Measurements from ENCODE around the gene NLN.
"Not testable (repeated sequence)": the region's sequence is repeated elsewhere in the genome, so short reads cannot be mapped to it uniquely, and the experiment has no call there.

Gene NLN
- total RNA-seq = 2.4 to 13.8 reads per million in 2 donors

DNA sequence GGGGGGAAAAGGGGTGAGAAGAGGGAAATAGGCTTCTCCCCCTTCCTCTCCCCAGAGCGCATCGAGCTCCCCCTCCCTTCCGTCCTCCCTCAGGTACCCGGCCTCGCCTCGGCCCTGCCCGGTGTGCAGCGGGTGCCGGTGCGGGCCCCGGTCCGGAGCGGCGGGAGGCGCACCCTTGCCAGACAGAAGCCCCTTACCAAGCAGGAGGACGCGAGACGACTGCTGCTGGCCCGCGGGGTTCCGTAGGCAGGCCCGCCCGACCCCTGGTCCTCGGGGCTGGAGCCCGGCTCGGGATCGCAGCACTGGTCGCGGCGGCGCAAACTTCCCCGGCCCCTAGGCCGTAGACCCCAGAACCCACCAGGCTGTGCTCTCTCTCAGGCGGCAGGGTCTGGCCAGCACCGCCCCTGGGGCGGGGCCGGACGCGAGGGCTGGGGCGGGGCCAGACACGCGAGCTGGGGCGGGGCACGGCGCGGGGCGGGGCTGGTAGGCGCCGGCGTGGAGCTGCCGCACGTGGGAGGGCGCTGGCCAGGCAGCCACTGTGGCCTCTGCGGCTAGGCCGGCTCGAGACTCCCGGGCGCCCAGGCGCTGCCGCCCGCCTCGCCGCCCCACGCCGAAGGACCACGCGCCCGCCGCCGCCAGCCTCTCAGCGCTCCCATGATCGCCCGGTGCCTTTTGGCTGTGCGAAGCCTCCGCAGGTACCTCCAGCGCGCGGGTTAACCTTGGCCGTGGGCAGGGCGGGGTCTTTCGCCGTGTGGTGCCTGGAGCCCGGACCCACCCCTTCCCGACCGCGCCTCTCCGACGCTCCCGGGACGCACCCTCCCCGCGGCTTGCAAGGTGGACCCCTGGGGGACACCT is at the start of gene NLN, which contains the start of gene SGTB:
TSS of gene NLN (plus strand) at position 486 of the 855 bp plus-strand sequence. CDS start at position 655, 169 bp downstream.
TSS of gene SGTB (minus strand) at position 390 of the 855 bp plus-strand sequence. CDS start 1,302 bp downstream, outside the sequence.
- DNase-seq = peak; percentile 84

DNA sequence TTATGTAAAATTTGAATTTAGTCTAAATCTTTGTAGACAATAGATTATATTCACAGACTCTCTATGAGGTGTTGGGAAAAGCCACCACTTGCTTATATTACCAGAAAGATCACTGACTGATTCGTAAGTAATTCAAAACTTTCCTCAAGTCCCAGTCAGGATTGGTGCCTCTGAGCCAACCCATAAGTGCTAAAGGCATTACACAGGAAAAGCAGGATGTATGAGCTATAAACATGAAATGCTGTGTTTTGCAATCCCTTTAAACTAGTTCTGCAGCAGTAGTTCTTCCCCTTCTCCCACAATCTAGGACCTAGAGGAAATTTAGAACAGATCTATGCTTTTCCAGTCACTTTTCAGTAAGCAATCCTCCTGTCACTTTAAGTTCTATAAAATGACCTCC is 49.2 kb upstream of the NLN start:
- no peak for DNase-seq

DNA sequence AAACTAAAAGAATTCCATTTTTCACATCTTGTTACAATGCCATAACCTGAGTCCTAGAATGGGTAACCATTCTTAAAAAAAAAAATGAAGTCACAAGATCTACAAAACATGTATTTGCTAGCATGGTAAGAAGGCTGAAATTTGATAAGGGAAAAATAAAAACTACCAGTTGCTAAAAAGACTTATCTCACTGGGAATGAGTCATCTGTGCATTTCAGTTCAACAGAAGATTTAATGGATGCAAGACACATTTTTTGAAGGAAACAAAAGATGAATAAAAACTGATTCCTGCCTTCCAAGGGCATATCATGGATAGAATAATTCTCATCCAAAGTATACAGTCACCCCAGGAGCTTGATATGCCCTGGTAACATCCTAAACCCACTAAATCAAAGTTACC is 47.3 kb upstream of the NLN start:
- no peak for DNase-seq

DNA sequence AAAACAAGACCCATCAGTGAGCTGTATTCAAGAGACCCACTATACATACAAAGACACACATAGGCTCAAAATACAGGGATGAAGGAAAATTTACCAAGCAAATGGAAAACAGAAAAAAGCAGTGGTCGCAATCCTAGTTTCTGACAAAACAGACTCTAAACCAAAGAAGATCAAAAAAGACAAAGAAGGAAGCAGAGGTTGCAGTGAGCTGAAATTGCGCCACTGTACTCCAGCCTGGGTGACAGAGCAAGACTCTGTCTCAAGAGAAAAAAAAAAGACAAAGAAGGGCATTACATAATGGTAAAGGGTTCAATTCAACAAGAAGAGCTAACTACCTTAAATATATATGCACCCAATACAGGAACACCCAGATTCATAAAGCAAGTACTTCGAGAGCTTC is 45.9 kb upstream of the NLN start:
- DNase-seq = not testable (repeated sequence)

DNA sequence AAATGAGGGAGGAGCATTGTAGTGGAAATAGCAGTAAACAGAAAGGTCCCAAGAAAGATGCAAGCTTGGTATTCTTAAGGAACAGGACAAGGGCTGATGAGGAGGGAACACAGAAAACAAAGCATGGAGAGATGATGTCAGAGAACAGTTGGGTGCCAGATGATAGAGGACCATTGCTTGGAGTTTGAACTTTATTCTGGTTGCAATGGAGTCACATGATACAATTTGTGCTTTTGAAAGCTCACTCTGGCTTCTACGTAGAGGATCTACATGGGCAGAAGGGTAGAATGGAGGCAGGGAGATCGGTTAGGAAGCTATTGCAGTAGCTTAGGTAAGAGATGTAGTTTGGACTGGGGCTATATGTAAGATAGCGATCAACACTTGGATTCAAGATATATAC is 39.9 kb upstream of the NLN start:
- DNase-seq = no peak

DNA sequence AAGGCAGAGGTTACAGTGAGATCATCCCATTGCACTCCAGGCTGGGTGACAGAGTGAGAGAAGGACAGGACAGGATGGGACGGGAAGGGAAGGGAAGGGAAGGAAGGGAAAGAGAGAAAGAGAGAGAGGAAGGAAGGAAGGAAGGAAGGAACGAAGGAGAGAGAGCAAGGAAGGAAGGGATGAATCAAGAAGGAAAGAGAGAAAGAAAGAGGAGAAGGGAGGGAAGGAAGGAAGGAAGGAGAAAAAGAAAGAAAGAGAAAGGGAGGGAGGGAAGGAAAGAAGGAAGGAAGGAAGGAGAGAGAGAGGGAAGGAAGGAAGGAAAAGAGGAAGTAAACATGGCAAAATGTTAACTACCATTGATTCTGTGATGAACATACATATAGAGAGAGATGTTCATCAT is 28.9 kb upstream of the NLN start:
- no peak for DNase-seq

DNA sequence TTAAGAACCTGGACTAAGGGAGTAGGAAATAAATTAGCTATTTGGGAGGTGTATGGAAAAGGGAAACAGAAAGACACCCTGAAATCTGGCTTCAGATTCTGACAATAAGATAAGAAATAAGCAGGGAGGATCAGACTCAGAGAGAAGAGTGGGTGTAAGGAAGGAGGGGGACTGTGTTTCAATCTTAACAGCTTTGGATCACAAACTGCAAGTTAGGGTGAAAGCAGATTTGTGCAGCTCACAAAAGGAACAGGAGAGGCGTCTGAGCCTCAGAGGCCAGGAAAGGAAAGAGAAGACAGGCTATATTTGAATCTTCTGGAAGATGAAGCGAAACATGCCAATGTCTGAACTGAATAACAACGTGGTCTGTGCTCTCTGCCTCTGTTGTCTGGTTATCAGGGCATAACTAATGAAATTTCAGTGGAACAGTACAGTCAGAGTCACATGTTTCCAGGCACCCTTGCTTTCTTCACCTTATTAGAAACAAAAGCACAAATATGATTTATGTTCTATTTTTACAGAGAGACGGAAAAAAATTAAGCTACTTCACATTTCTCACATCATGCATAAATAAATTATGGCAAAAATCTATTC is 26.7 kb upstream of the NLN start:
- DNase-seq = no peak

DNA sequence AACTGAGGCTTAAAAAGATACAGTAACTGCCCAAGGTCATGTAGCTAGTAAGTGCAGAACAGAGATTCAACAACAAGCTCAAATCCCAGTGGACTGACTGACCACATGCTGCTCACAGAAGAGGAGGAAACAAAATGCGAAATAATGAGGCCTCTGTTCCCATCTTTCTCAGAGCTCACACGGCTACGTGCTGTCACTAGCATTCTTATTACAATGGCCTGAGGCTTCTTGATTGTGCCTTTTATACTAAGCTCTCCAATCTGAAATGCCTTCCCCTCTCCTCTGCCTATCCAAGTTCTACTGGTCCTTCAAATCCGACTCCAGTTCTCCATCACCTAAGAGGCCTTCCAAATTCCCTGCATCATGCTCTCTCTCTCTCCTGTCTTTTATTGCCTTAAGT is 26.1 kb upstream of the NLN start:
- no peak for DNase-seq

DNA sequence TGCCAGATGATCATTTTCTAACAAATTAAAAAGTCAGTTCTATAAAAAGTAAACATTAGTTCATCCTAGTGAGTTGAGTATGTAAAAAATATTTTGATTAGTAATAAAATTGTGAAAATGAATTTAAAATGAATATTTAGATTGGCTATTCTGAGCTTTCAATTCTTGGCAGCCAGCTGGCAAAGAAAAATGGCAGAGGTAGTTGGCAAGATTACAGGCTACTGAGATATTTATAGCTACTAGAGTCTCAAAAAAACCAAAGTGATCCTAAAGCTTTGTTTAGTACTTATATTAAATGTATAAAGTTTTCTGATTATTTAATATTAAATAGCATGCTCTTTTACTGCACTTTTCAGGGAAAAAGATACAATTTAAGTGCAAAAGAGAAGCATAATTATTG is 25.1 kb upstream of the NLN start:
- no peak for DNase-seq

DNA sequence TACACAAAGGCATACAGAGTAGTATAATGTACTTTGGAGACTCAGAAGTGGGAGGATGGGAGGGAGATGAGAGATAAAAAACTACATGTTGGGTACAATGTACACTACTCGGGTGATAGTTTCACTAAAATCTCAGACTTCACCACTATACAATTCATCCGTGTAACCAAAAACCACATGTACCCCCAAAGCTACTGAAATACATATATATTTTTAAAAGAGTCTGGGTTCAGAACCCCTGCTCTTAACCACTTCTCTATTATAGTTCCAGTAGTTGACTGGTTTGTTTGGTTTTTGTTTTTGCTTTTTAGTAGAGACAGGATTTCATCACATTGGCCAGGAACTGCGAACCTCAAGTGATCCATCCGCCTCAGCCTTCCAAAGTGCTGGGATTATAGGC is 22.7 kb upstream of the NLN start:
- DNase-seq = no peak

DNA sequence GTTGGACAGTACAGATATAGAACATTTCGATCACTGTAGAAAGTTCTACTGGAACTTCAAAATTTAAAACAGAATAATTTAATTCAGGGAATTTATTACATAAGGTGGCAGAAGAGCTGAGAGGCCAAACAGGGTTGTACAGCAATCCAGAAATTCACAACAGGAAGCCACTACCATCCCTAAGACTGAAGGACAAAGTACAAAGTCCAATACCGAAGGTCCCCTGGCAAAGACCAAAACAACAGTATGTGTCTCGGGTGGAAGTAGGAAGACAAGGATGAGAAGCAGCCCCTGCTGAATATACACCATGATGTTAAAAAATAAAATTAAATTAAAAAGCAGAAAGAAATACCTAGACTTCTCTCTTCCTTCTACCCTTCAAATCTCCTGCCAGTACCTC is 20.0 kb upstream of the NLN start:
- DNase-seq = no peak

DNA sequence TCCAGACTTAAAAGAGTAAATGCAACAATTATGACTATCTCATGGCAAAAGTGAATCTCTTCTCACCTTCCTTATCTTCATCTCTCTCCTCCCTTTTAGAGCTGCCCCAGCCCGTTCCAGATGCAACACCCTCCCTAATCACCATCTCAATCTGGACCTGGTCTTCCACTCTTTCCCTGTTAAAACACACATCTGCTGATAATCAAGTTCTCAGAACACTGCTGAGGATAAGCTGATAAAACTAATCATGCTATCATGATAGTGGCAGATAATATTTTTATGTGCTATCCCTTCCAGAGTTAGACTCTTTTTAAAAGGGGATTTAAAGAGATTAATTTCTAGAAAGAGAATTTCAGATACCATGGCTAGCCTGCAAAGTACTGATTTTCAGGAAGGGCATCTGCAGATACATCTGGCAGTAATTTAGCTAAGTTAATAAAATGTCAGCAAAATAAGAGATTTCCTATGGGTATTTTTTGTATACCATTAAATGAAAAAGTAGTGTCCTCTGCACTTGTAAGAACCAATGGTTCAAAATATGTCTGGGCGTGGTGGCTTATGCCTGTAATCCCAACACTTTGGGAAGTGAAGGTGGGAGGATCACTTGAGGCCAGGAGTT is 17.3 kb upstream of the NLN start:
- no peak for DNase-seq

DNA sequence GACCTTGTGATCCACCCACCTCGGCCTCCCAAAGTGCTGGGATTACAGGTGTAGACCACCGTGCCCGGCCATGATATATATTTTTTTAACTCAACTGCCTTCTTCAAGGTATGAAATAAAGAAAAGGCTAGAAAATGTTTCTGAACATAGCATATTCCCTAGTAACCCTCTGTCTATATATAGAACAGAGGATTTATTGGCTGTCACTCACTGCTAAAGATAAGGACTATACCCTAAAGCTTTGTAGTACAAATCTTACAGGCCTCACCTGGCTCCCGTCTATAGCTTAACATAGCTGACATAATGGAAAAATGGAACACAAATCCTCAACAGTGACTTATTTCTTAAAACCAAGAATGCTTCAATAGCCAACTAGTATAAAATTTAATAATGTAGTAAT is 14.3 kb upstream of the NLN start:
- no peak for DNase-seq

DNA sequence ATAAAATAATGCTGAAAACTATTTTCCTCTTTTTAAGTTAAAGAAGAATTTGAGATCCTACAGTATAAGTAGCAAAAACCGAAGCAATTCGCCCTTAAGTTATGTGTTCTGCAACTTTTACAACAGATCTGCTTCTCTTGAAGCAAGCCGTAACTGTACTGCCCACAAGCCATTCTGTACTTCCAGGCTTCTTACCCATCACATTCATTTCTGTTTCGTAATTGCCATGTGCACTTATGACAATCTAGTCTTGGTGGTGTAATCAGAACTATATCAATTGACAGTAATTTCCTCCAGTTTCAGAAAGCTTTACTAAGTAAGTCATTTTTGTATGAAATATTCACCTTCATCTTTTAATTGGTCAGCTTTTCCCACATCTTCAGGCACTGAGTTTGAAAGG is 13.9 kb upstream of the NLN start:
- DNase-seq = no peak

DNA sequence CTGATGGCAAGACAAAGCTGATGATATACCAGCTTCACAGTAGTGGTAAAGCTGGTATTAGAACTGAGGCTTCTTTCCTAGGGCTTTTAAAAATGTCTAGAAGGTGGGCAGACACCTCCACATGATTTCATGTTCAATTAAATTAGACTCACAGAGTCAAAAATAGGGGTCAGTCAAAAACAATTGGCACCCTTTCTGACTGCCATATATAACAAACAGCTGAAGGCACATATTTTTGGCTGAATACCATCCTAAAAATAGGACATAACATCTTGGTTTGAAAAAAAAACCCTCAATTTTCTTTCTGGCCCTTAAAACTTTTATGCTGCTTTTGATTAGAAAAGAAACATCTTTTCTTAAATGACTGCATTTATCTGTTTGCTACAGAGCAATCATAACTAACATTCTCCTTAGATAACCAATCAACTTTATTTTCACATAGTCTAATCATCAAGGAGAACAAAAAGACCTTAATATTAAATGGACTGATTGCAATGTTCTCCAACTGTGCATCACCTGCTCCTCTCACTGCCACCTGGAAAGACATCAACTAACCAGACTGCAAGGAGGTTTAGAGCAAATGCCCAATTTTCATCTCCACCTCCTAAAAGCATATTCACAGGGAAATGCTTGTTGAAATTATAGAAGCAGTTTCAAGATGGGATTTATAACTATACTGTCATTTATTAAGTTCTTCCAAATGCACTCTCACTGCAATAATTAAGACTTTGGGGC is 3.3 kb upstream of the NLN start:
- DNase-seq = no peak

DNA sequence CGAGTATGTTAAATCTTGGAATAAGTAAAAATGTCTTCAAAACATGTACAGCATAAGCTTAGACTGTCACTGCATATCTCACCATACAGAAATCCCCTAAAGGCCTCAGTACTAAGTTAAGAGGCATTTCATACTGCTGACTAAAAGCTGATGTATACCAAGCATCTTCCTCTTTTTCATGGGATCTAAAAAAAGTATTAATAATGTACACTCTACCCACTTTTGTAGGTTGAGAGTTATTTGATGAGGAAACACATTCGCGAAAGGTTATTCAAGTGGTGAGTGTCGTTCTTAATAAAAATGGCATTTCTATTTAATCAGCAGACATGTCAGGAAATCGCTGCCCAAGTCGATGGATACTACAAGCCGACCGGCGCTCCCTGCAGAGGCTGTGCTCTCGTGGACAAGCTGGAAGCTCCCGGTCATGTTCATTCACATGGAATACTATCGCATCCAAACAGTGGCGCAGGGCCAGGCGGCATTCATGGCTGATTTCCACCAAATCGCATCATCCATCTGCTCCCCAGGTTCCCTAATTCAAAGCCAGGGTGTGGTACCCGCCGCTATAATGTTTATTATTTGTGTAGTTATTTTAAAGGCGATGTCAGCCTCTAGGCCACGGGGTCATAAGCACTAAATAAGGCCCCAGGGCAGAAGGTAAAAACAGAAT is 820 bp upstream of the NLN start:
- DNase-seq = peak; percentile 7

DNA sequence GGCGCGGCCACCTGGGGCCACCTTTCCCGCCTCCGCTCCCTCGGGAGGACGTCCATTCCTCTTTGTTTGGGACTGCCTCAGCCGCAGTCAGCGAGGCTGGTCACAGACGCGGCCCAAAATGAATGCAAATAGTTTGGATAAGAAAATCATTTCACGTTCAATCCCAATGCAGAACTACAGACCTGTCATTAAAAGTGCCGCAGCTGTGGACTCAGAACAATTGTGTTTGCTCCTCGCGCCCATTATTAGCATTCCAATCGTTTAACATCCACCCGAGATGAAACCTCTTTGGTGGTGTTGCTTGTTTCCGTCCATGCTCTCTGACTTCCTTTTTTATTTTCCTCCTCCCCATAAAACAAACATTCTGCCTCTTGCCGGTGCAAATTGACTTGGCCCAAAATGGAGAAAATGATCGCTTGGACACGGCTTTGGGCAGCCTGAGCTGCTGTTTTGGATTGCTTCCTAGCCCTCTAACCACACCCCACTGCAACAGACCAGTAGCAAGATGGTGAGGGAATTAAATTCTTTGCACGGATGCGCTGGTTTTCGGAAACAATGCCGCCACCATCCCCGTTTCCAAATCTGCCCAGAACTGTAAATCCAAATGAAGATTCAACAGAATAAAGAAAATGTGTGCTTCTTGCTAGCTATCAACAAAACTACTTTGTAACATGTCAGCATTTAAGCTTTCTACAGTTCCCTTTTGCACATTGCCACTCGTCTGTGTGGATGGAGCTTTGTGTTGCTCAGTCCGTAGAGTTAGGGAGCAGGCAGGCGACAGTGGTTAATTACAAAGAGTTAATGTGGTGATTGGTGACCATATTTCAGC is 784 bp downstream of the NLN start:
- no peak for DNase-seq

DNA sequence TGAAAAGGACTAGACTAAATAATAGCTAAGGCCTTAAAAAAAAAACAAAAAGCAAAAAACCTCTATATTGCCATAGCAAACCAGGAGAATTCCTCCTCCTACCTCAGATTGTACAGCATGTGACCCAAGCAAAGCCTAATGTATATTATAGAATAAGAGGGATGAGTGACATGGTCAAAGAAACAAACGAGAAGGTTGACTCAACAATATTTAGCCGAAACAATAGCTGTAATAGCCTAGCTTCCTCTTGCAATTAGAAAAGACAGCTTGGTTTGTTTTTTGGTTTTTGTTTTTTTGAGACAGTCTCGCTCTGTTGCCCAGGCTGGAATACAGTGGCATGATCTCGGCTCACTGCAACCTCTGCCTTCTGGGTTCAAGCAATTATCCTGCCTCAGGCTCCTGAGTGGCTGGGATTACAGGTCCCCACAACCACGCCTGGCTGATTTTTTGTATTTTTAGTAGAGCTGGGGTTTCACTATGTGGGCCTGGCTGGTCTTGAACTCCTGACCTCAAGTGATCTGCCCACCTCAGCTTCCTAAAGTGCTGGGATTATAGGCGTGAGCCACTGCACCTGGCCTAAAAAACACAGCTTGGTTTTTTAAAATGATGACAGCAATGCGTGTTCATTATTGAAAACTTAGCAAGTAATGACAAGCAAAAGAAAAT is 5.6 kb downstream of the NLN start:
- no peak for DNase-seq

DNA sequence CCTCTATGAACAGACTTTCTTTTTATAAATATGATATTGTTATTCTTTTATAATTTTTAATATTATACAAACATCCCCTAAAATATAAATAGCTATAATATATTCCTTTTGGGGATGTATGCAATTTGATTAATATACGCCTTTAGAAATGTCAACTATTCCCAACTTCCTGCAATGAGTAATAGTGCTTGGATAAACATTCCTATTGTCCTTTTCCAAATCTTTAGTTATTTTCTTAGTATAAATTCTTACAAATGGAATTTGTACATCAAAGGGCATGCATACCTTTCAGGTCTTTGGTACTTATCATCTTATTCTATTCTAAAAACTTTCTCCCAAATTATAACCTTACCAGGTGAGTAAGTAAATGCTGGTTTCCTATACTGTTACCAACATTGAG is 6.2 kb downstream of the NLN start:
- no peak for DNase-seq

DNA sequence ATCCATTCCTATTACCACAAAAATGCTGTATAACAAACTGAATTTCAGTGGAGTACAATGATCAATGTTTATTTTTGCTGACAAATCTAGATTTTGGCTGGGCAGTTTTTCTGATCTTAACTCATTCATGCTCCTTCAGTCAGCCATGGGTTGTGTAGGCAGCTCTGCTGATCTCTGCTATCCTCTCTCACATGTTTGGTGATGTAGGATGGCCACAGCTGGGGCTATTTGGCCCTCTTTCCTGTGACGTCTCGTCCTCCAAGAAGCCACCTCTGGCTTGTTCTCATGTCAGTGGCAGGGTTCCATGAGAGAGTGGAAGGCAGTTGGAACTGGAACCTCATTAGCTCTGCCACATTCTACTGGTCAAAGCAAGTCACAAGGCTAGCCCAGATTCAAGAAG is 8.9 kb downstream of the NLN start:
- no peak for DNase-seq

DNA sequence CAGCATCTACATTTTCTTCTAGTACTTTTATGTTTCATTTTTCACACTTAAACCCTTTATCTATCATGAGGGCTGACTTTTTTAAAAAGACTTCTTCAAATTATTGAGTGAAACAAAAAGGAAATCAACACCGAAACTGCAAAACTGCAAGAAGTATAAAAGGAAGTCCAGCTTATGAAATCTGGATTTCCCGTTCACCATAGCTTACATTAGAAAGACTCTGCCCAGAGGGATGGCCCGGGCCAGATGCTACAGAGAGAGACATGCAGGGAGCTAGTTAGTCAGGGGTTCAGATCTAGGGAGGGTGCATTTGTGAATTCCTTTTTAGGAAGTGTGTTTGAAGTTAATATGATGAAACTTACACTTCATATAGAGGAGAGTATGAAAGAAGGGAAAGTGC is 10.0 kb downstream of the NLN start:
- not testable (repeated sequence) for DNase-seq

Data from T-helper 9 cell (primary cell).